GM21723 (cell line): ENCODE measurements around the gene UNC45A.

ENCODE experiments used
- ATAC-seq: cut with Tn5 transposase; IDR thresholded peaks from one replicate; pipeline ENCODE4 v1.9.1; 2021; ENCODE audit warnings: mild to moderate bottlenecking, moderate library complexity; ENCODE audit not compliant: unreplicated experiment

UNC45A gene

DNA sequence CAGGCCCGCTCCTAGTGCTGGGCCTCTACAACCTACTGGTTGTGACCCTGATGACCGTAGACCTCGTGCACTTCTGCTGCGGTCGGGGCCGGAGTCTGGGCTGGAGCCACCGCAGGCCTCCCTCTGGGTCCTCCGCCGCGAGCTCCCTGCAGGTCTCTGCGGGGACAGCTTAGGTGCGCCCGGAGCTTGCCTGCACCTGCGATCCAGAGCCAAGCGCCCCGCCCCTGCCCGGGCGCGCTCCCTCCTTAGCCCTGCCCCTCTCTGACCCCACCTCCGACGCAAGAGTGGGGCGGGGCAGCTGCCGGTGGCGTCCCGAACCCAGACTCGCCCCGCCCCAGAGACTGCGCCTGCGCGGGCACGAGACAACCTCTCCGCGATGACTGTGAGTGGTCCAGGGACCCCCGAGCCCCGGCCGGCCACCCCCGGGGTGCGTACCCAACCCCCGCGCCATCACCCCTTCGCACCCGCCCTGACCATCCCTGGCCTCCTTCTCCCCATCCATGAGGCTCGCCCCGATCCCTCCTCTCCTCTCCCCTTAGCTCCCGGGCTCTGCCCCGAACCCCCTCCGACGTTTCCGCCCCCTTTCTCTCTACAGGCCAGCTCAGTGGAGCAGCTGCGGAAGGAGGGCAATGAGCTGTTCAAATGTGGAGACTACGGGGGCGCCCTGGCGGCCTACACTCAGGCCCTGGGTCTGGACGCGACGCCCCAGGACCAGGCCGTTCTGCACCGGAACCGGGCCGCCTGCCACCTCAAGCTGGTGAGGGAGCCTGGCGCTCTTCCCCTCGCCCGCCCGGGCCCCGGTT is at the start of gene UNC45A:
Gene UNC45A (plus strand): TSS at position 337 of the 803 bp plus-strand sequence. CDS start 40 bp downstream, at position 377.
- peak; percentile 61 for ATAC-seq

DNA sequence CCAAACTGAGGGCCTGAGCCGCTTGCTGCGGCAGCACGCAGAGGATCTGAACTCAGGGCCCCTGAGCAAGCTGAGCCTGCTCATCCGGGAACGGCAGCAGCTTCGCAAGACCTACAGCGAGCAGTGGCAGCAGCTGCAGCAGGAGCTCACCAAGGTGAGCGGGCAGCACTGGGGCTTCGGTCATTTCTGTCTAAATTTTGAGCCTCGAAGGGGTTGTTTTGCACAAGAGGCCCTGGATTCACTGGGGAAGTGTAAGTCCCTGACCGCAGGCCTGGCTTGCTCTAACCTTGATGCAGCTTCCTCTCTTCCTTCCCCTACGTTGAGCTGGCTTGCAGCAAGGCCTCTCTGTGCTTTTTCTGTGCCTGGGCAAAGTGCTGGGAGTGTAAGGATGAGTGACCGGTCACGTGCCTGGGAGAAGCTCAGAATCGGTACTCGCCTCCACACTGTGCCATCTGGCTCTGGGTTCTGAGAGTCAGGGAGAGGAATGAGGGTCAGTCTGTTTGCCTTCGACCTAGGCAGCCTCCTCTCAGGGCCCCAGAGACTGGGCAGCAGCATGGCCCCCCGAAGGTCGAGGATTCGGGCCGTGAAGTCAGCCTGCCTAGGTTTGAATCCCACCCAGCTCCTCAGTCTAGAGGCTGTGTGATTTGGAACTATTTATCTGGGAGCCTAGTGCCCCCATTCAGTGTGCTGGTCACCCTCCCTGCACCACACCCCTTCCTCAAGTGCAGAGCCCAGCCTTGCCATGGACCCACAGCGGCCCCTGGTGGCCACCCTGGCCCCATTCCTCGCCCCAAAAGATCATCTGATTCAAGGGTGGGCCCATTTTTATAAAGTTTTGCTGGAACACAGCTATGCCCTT is 49.4 kb upstream of the UNC45A start:
- ATAC-seq: peak; percentile 52

GRCh38 chr15:90886291-90886614 is 48.8 kb upstream of the UNC45A start:
- no peak for ATAC-seq

DNA sequence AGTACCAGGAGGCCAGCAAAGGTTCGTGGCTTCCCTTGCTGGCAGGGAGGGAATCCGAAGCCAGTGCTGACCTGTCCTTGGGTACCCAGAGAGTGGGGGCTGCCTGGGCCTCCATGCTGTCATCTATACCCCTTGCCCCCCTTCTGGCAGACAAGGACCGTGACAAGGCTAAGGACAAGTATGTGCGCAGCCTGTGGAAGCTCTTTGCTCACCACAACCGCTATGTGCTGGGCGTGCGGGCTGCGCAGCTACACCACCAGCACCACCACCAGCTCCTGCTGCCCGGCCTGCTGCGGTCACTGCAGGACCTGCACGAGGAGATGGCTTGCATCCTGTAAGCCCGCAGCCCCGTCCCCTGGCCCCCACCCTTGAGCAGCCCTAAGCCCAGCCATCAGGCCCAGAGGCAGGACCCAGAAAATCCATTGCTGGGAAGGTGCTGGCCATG is 48.0 kb upstream of the UNC45A start:
- no peak for ATAC-seq

DNA sequence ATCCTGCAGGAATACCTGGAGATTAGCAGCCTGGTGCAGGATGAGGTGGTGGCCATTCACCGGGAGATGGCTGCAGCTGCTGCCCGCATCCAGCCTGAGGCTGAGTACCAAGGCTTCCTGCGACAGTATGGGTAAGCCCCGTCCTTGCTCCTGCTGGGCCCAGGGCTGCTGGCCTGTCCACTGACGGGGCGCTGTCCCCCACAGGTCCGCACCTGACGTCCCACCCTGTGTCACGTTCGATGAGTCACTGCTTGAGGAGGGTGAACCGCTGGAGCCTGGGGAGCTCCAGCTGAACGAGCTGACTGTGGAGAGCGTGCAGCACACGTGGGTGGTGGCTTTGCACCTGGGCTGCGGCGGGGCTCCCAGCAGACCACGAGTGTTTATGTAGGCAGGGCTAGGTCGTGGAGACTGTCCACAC is 45.8 kb upstream of the UNC45A start:
- ATAC-seq: no peak

GRCh38 chr15:90889736-90890456 is 45.2 kb upstream of the UNC45A start:
- no peak for ATAC-seq

- no peak for ATAC-seq
Observed at GRCh38 chr15:90890839-90891238, 44.2 kb upstream of the UNC45A start.

DNA sequence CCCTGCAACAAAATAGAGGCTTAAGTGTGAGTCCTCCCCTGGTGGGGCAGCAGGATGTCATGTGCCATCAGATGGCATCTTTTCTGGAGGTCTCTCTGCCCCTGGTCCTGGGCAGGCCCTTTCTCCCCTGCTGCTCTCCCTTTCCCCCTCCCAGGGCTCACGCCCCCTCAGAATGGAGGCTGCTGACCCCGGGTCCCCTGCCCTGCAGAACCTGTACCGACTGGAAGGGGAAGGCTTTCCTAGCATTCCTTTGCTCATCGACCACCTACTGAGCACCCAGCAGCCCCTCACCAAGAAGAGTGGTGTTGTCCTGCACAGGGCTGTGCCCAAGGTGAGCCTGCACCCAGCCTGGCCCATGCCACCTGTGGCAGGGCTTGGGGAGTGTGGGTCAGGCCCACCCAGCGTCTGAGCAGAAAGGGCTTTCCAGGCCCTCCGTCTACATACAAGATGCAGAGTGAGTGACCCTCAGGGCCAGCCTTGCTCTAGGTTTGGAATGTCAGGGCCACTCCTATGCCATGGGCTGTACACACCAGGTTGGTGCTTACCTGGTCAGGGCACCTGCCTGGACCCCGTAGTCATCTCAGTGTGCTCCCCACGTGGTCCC is 43.6 kb upstream of the UNC45A start:
- no peak for ATAC-seq

- no peak for ATAC-seq
Observed at GRCh38 chr15:90892023-90892422, 43.1 kb upstream of the UNC45A start.

DNA sequence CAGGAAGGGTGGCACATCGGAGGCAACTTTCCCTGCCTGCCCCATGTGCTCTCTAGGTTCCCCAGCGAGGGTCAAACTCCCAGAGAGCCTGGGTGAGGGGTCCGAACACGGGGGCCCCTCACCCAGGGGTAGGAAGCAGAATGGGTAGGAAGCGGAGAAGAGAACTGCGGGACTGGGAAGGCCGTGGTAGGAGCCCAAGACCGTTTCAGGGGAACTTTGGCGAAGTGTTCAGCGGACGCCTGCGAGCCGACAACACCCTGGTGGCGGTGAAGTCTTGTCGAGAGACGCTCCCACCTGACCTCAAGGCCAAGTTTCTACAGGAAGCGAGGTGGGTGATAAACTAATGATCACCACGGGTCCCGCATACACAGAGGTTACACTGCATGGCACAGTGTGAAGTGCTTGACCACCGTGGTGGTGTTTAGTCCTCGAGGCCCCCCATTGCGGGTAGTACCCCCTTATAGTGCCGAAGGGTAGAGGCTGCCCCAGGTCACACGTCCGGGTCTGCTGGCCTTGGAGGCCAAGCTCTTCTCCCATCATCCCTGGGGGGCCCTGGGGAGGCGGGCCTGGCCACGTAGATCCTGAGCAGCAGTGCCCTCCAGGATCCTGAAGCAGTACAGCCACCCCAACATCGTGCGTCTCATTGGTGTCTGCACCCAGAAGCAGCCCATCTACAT is 42.4 kb upstream of the UNC45A start:
- ATAC-seq: no peak

- no peak for ATAC-seq
Observed at GRCh38 chr15:90893175-90894090, 41.7 kb upstream of the UNC45A start.

DNA sequence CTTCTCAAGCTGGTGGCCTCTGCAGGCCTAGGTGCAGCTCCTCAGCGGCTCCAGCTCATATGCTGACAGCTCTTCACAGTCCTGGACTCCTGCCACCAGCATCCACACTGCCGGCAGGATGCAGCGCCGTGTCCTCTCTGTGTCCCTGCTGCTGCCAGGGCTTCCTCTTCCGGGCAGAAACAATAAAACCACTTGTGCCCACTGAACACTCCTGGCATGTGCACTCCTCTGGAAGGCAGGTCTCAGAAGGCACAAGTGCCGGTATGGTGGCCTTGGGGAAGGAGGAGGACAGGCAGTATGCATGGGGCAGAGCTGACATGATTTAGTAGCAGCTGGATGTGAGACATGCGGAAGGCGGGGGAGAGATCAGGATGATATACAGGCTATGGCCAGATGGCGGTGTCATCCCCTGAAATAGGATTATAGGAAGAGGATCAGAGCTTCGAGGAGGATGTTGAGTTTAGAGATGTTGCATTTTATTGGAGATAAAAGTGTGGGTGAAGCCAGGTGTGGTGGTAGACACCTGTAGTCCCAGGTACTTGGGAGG is 39.4 kb upstream of the UNC45A start:
- no peak for ATAC-seq

DNA sequence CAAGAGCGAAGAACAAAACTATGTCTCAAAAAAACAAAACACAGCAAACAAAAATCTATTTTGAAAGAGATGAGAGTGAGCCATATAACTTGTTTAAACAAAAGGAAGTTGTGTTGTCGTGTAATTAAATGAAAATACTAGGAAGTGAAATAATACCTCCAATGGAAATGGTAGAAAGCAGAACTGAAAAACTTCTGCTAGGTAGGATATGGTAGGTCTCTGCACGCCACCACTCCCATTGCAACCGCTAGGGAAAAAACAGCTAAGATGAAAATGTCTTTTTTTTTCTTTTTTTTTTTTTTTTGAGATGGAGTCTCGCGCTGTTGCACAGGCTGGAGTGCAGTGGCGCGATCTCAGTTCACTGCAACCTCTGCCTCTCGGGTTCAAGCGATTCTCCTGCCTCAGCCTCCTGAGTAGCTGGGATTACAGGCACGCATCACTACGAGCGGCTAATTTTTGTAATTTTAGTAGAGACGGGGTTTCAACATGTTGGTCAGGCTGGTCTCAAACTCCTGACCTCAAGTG is 37.9 kb upstream of the UNC45A start:
- ATAC-seq: peak; percentile 71

- no peak for ATAC-seq
Observed at GRCh38 chr15:90901175-90902039, 33.7 kb upstream of the UNC45A start.

- peak; percentile 71 for ATAC-seq
Observed at GRCh38 chr15:90902040-90902839, 32.8 kb upstream of the UNC45A start.

- peak; percentile 56 for ATAC-seq
Observed at GRCh38 chr15:90902840-90903732, 32.0 kb upstream of the UNC45A start, which contains the start of gene MAN2A2. MAN2A2 (plus strand) TSS chr15:90903302; CDS start chr15:90904208, 906 bp downstream.
